HG03442 (cell line): ENCODE measurements around the gene RANGAP1.

Experiments
- ATAC-seq: cut with Tn5 transposase; IDR thresholded peaks from one replicate; pipeline ENCODE4 v1.9.1; 2021; ENCODE audit warnings: mild to moderate bottlenecking, moderate library complexity; ENCODE audit not compliant: unreplicated experiment

The RANGAP1 gene

DNA sequence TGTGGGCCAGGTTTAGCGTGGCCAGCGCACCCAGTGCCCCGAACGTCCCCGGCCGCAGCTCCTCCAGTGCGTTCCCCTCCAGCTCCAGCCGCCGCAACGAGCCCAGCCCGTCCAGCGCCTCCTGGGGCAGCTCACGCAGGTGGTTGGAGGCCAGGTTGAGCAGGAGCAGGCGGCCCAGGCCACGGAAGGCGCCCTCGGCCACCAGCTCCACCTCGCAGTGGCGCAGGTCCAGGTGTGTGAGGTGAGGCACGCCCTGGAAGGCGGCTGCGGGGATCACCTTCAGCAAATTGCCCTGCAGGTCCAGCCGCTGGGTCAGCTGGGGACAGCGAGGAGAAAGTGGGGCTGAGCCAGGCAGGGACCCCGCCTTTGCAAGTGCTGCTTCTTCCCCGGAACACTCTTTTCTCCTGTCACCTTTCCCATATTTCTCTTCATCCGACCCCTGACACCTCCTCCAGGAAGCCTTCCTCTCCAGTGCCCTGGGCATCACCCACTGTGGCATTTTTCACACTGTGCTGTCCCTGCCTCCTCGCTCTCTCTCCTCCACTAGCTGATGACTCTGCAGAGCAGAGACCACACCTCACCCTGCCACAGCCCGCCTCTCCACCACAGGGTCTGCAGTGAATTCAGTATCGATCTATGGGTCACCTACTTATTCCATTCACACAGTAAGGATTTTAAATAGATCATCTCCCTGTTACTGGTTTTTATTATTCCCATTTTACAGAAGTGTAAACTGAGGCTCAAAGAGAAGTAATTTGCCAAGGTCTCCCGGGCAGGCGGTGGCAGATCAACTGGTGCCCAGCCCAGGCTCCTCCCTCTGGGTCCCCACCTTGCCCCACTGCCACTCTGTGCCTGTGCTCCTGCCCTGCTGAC lies 47.2 kb downstream of the RANGAP1 start:
- no peak for ATAC-seq

GRCh38 chr22:41237707-41238569 lies 48.0 kb downstream of the RANGAP1 start:
- peak; percentile 64 for ATAC-seq

DNA sequence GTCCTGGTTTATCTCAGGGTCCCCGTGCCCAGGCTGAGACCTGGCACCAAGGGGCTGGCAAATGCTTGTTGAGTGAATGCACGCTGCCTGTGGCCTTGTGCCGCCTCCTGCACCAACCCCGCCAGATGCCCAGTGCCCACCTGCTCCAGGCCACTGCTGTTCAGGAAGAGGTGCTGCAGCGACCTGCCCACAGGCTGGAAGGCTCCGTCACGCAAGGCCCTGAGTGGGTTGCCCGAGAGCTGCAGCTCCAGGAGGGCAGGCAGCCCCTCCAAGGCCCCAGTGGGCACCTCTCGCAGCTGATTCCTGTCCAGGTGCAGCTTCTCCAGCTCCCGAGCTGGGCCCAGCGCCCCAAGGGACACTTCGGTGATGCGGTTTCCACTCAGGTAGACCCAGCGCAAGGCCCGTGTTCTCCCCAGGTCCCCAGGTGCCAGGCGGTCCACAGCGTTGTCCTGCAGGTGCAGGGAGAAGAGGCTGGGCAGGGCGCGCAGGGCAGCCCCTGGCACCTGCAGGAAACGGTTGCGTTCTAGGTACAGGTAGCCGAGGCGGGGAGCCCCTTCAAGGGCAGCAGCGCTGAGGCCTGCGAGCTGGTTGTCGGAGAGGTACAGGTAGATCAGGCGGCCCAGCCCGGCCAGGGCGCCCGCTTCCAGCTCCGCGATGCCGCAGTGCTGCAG lies 48.8 kb downstream of the RANGAP1 start:
- ATAC-seq, result no peak

- no peak for ATAC-seq
Observed at GRCh38 chr22:41234815-41235695, 50.9 kb downstream of the RANGAP1 start.

DNA sequence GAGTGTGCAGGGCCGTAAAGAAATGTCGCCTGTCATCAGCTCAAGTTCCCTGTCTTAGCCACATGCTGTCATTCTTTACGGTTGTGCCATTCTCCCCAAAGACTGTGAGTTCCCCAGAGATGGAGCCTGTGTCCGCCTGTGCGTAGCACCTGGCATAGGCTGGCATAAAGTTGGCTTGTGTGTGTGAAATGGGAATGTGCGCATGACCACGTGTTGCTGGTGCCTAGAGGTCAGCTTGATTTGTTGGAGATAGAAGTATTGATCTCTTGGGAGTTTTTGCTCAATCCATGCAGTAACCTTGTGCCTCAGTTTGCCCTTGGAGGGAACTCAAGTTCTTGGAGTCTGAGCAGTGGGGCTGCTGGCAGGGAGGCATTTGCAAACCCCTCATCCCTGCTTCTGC lies 54.6 kb downstream of the RANGAP1 start:
- ATAC-seq, result no peak

GRCh38 chr22:41230401-41230785 lies 55.6 kb downstream of the RANGAP1 start:
- no peak for ATAC-seq

DNA sequence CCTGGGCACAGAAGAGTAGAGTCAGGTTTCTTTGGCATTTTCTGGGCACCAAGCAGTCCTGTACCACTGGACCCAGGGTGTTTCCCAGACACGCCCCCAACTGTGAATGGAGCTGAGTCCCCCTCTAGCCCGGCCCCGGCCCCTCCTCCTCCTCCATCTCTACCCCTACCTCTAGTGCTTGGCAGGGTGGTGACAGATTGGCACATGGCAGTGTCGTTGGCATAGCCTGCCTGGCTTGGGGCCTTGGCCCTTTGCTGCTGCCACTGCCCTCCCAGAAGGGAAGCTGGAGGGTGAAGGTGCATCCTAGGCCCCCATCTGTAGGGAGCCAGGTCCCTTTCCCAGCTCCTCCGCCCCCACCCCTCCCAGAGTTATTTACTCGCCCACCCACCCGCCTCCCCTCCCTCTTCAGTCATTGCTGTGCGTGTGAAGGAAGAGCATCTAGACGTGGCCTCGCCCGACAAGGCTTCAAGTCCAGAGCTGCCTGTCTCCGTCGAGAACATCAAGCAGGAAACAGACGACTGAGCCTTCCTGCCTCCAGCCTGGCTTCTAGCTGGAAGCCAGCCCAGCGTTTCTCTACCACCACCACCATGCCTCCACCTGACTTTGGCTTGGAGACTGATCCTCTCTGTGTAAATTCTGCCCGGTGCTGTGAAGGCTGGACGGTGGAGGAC lies 56.1 kb downstream of the RANGAP1 start:
- ATAC-seq, result no peak

- no peak for ATAC-seq
Observed at GRCh38 chr22:41229215-41229614, 56.8 kb downstream of the RANGAP1 start.

- no peak for ATAC-seq
Observed at GRCh38 chr22:41226723-41227655, 59.0 kb downstream of the RANGAP1 start.

GRCh38 chr22:41223535-41223934 lies 62.5 kb downstream of the RANGAP1 start:
- ATAC-seq, result no peak

GRCh38 chr22:41222846-41223507 lies 63.0 kb downstream of the RANGAP1 start:
- no peak for ATAC-seq

- ATAC-seq, result no peak
Observed at GRCh38 chr22:41217553-41218157, 68.3 kb downstream of the RANGAP1 start.

- ATAC-seq, result no peak
Observed at GRCh38 chr22:41216984-41217383, 69.0 kb downstream of the RANGAP1 start.

DNA sequence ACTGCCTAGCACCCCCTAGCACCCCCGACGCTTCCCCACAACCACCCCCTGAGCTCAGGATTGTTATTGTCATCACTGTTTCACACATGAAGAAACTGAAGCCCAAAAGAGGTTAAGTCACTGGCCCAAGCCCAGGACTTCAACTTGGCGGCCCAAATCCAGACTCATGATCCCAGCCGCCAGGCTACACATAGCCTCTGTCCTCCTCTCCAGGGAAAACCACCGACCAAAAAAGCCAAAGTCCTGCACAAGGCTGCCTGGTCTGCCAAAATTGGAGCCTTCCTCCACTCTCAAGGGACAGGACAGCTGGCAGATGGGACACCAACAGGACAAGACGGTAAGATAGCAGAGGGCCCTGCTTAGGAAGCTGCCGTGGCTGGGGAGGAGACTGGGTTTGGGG lies 70.1 kb downstream of the RANGAP1 start:
- ATAC-seq, result no peak

- ATAC-seq, result no peak
Observed at GRCh38 chr22:41215409-41215808, 70.6 kb downstream of the RANGAP1 start.

DNA sequence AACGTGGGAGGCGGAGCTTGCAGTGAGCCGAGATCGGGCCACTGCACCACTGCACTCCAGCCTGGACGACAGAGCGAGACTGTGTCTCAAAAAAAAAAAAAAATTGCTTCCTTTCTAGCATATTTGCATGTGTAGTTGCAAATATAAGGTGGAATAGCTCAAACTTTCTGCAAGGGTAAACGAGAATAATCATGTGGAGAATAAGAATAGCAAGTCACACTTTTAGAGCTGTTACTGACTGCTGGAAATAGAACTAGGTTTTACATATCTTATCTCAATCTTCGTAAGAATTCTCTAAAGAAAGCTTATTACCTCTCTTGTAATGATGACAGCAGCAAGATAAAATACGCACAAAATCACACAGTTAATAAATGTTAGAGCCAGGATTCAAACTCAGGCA lies 79.3 kb downstream of the RANGAP1 start:
- ATAC-seq, result no peak

DNA sequence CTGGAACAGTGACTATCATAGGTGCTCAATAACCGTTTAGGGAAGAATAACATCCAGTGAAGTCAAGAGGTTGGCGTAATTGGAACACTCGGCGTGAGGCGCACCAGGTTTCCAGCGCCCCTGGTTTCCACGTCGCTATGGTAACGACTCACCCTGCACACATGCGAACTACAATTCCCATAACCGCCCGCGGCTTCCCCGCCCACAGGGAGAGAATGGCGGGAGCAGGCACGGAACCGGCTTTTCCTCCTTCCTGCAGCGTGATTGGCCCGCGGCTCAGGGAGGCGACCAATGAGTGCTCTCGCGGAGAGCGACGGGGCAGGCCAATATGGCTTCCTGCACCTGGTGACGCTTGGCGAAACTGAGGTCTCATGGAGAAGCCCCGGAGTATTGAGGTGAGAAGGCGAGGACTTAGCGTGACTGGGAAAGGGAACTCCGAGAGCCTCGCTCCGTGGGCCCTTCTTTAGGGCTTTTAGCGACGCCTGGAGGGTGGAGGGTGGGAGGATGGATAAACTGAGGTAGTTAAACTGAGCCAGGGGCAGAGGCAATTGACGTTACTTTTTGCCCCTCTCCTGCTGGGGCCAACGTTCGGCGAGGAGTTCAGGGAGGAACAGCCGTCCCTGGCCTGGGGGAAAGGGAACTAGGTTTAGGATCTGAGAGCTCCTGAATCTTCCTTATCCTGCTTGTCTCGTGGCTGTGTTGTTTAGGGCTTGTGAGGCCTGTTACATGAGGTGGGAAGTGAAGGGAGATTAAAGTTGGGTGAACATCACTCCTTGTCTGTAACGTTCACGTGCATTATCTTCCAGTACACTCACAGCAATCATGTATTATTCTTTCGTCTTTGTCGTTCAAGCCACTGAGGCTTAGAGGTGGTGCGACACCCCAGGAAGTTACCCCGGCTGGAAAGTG lies 80.7 kb downstream of the RANGAP1 start, which contains the start of gene L3MBTL2:
Gene L3MBTL2 (plus strand): TSS at position 321 of the 909 bp plus-strand sequence. CDS start 51 bp downstream, at position 372.
- ATAC-seq, result peak; percentile 95
